HG02970 (cell line): Measurements from ENCODE around the gene GNG7.
"Not testable (repeated sequence)": the region's sequence is repeated elsewhere in the genome, so short reads cannot be mapped to it uniquely, and the experiment has no call there.

Source experiments
- ATAC-seq: cut with Tn5 transposase; IDR thresholded peaks from one replicate; pipeline ENCODE4 v1.9.1; 2021; ENCODE audit warnings: mild to moderate bottlenecking, moderate library complexity, moderate number of reproducible peaks; ENCODE audit not compliant: unreplicated experiment, low FRiP score

The GNG7 gene

GRCh38 chr19:2714531-2715269 lies 12.2 kb upstream of the GNG7 start:
- ATAC-seq, result no peak

DNA sequence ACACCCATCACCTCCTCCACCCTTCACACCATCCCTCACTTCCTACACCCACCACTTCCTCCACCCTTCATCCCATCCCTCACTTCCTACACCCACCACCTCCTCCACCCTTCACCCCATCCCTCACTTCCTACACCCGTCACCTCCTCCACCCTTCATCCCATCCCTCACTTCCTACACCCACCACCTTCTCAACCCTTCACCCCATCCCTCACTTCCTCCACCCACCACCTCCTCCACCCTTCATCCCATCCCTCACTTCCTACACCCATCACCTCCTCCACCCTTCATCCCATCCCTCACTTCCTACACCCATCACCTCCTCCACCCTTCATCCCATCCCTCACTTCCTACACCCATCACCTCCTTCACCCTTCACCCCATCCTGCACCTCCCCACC lies 11.6 kb upstream of the GNG7 start:
- ATAC-seq, result not testable (repeated sequence)

GRCh38 chr19:2713170-2713569 lies 10.7 kb upstream of the GNG7 start:
- ATAC-seq, result not testable (repeated sequence)

- no peak for ATAC-seq
Observed at GRCh38 chr19:2711875-2712205, 9.3 kb upstream of the GNG7 start.

DNA sequence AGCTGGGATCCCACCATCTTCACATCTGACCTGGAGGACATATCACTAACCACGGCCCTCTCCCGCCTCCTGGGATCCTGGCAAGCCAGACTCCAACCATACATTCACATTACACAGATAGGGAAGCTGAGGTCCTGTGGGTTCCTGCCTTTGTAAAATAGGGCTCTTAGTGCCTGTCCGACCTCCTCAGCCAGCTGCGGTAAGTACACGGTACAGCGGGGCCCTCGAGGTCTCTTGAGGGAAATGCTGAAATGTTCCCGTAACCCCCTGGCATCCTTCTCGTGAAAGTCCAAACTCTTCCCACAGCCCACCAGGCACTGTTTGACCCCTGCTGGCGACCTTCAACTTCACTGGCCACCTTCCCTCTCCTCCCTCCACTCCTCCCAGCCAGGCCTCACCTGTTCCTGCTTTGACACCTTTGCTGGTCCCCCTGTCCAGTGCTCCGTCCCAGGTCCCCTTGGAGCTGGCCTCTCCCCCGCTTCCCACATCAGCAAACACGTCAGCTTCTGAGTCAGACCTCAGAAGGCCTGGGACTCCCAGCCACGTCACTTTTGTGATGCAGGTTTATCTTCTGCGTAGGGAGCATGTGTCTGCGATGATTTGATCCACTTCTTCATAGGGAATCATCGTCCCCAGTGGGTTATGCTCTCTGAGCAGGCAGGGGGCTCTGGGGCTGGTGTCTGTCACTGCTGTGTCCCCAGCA lies 8.8 kb upstream of the GNG7 start:
- no peak for ATAC-seq

GRCh38 chr19:2706251-2706650 lies 3.8 kb upstream of the GNG7 start:
- no peak for ATAC-seq

DNA sequence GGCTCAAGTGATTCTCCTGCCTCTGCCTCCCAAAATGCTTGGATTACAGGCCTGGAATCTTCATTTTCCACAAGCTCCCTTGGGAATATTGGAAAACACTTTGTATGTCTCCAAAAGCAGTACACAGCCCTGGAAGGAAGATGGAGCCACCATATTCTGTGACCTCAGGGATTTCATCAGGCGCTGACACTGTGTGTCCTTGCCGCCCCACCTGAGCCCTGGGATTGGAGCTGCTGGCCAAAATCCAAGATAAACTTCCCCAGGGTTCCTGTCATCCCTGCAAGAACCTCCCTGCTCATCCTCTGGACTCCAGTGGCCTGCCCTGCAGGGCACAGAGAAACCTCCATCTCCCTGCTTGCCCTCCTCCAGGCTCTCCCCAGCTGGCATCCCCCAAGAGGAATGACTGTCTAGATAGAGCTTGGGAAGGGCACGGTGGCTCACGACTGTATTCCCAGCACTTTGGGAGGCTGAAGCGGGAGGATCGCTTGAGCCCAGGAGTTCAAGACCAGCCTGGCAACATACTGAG lies 1.3 kb upstream of the GNG7 start:
- no peak for ATAC-seq

DNA sequence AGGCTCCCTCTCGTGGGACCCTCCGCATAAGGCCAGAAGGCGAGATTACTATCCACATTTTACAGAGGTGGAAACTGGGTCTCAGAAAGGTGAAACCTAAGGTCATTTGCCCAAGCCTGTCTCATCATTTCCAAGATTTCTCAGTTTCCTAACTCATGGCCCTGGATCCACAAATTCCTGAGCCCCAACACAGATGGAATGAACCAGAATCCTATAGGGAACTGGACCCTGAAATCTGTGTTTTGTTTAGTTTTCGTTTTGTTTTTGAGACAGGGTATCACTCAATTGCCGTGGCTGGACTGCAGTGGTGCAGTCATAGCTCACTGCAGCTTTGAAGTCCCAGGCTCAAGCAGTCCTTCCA lies 563 bp upstream of the GNG7 start:
- ATAC-seq, result no peak

- no peak for ATAC-seq
Observed at GRCh38 chr19:2701361-2702169, 929 bp downstream of the GNG7 start.

DNA sequence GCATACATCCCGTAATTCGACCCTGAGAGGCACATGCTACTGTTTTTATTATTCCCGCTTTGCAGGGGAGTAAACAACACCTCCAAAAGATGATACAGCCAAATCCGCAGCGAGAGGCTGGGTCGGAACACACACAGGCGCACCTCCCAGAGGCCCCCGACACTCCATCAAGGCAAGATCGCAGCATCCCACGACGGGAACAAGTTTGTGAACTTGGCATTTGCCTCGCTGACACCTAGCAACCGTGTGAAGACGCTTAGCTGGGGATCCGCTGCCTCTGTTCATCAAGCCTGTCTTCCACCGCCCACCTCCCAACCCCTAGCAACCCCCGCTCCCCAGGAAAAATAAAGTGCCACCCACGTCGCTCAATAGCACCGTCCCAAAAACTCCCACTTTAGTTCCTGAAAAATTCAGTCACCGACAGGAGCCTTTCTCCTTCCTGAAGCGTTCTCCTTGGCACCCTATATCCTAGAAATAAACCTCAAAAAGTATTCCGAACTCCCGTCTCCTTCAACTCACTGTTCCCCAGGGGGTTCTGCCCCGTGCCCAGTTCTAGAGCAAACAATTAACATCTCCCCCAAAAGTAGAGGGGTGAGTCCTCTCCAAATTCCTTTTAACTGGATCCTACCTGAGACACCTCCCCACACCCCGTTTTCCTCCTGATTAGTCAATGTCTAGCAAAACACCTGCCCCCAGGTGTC lies 1.7 kb downstream of the GNG7 start:
- no peak for ATAC-seq

GRCh38 chr19:2699413-2700140 lies 2.9 kb downstream of the GNG7 start:
- ATAC-seq, result no peak

GRCh38 chr19:2694196-2694595 lies 8.3 kb downstream of the GNG7 start:
- no peak for ATAC-seq

DNA sequence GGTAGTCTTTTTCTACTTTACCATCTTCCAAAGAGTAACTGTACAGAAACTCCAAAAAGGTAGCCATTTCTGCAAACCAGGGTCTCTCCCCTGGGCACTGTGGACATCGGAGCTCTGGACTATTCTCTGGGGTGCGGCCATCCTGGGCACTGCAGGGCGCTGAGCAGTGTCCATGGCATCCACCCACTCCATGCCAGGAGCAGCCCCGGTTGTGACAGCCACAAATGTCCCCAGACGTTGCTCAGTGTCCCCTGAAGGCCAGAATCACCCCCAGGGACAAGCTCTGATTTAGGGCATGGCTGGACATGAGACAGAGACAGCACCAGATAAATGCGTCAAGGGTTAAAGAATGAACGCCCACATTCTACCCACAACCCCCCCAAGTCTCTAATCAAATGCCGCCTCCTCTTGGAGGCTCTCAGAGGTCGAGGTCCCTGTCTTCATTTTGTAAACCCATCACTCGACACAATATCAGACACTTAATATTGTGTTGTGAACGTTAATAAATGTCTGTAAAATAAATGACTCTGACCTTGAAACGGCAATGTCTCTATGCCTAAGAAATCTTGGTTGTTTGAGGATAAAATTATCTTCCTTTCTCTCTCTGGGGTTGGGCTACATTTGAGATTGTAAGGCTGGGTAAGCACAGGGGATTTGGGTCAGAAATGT lies 8.9 kb downstream of the GNG7 start:
- ATAC-seq, result no peak

DNA sequence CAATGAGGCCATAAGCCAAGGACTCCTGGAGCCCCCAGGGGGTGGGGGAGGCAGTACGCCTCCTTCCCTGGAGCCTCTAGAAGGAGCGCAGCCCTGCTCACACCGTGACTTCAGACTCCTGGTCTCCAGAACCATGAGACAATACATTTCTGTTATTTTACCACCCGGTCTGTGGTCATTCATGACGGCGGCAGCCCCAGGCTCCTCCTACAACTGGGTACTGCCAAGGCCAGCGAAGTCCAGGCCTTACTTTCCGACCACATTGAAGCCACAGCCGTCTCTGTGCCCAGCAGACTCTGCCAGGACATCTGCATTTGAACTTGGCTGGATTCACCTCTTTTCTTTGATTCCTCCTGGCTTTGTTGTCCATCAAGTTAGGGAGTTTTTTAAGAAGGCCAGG lies 10.5 kb downstream of the GNG7 start:
- ATAC-seq, result no peak

DNA sequence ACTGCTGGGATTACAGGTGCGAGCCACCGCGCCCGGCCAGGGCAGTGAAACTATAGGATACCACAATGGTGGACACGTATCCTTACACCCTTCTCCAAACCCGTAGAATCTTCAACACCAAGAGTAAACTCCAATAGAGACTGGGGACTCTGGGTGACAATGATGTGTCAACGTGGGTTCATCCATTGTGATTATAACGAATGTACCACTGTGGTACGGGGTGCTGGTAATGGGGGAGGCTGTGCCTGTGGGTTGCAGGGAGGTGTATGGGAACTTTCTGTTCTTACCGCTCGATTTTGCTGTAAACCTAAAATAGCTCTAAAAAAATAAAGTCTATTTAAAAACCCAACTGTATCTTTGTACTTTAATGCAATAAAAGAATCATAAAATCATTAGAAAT lies 11.6 kb downstream of the GNG7 start:
- no peak for ATAC-seq

DNA sequence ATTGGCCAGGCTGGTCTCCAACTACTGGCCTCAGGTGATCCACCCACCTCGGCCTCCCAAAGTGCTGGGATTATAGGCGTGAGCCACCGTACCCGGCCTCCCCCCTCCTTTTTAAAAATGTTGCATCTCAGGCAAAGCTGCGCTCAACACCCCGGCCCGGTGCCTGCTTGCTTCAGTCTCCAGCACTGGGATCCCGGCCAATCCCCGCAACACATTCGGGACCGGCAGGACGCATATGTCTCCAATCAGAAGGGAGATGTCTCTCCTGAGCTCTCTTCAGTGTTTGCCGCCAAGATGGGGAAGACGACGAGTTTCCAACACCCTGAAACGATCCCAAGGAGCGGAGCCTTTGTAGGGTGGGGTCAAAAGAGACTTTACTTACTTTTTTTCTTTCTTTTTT lies 16.1 kb downstream of the GNG7 start:
- no peak for ATAC-seq

DNA sequence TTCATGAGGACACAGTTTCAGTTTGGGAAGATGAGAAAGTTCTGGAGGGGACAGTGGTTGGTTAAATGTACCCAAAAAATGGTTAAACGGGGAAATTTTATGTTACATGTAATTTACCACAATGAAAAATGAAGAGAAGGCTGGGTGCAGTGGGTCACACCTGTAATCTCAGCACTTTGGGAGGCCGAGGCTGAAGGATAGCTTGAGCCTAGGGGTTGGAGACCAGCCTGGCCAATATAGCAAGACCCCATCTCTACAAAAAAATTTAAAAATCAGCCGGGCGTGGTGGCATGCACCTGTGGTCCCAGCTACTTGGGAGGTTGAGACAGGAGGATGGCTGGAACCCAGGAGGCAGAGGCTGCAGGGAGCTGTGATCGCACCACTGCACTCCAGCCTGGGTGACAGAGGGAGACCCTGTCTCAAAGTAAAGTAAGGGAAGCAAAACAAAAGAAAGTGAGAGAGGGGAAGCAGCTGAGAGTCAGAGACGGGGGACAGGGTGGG lies 17.2 kb downstream of the GNG7 start:
- no peak for ATAC-seq

GRCh38 chr19:2683430-2684003 lies 19.0 kb downstream of the GNG7 start:
- no peak for ATAC-seq

GRCh38 chr19:2680808-2681207 lies 21.7 kb downstream of the GNG7 start:
- ATAC-seq, result peak; percentile 38
